ENCODE data around the gene SOS2.

Gene SOS2

DNA sequence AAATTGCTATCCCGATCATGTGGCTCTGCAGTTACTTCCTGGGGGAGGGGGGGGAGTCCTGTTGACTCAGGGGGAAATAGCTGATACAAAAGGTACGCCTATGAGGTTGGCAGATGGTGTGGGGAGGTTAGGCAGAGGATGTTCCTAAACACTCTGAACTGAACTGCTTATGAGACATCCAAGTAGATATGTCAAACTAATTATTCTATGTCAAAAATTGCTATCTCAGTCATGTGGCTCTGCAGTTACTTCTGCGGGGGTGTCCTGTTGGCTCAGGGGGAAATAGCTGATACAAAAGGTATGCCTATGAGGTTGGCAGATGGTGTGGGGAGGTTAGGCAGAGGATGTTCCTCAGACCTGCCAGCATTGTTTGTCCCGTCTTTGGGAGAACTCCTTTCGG, 109.9 kb downstream of the SOS2 start:
- TF ChIP-seq, protein P1, sequence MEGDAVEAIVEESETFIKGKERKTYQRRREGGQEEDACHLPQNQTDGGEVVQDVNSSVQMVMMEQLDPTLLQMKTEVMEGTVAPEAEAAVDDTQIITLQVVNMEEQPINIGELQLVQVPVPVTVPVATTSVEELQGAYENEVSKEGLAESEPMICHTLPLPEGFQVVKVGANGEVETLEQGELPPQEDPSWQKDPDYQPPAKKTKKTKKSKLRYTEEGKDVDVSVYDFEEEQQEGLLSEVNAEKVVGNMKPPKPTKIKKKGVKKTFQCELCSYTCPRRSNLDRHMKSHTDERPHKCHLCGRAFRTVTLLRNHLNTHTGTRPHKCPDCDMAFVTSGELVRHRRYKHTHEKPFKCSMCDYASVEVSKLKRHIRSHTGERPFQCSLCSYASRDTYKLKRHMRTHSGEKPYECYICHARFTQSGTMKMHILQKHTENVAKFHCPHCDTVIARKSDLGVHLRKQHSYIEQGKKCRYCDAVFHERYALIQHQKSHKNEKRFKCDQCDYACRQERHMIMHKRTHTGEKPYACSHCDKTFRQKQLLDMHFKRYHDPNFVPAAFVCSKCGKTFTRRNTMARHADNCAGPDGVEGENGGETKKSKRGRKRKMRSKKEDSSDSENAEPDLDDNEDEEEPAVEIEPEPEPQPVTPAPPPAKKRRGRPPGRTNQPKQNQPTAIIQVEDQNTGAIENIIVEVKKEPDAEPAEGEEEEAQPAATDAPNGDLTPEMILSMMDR (IDR thresholded peaks at IDR 0.05; ENCODE audit: low read depth, low read length) = no peak

DNA sequence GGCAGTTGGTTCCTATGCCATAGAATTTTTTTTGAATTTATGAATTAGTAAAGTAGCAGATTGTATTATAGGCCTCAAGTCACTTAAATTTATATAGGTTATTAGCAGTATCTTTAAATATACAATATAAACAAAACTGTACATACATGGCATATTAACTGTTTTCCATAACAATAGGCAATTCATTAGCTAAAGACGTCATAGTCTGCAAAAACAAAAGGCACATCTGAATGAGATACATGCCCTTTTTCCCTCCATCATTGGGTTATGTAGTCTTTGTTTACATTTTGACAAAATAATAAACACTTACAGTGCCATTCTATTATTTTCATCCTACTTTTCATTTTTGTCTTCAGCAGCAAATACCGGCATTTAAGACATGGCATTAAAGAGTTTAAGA, 113.9 kb downstream of the SOS2 start:
- H3K4me1 ChIP-seq = peaks cover 5% of the 10 kb centered on the region
- no peak for DNase-seq
- TF ChIP-seq, protein P1 (IDR thresholded peaks at IDR 0.05; ENCODE audit: low read depth, low read length) = no peak
- no peak overlapping the region for H3K4me3 ChIP-seq (ENCODE audit: low read depth, low read length)
- H3K36me3 ChIP-seq = peaks cover 25% of the 10 kb centered on the region
- no peaks in the 10 kb centered on the region for H3K27me3 ChIP-seq
- no peaks in the 10 kb centered on the region for H3K9me3 ChIP-seq

More for the DNA sequence above, 109.9 kb downstream of the SOS2 start:
- no peaks in the 10 kb centered on the region for H3K27me3 ChIP-seq
- no peak for DNase-seq
- H3K4me3 ChIP-seq (ENCODE audit: low read depth, low read length) = no peak overlapping the region
- H3K9me3 ChIP-seq = no peaks in the 10 kb centered on the region
- H3K36me3 ChIP-seq = no peaks in the 10 kb centered on the region
- peaks cover 5% of the 10 kb centered on the region for H3K4me1 ChIP-seq

DNA sequence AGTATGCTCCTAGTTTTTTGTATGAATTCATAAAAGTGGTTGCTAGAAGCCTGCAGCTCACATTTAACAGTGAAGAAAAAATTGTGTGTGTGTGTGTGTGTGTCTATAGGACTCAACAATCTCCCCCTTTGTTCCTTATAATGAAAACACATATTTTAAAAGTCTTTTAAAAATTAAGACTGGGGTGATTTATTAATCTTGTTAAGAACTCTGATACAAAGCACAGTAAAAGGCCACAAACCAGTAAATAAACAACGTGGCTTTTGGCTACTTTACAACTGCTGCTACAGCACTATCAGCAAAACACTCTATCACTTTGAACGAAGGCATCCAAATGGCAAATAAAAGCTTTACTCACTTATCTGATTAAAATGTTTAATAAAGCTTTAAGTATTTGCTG, 114.4 kb downstream of the SOS2 start:
- no peak for DNase-seq
- Histone ChIP-seq H3K36me3 (peaks cover 28% of the 10 kb centered on the region), H3K4me1 (peaks cover 5% of the 10 kb centered on the region), H3K27me3 (no peaks in the 10 kb centered on the region), H3K4me3 (ENCODE audit: low read depth, low read length) (peak overlapping the region; percentile 86), H3K9me3 (no peaks in the 10 kb centered on the region)
- TF ChIP-seq, protein P1 (IDR thresholded peaks at IDR 0.05; ENCODE audit: low read depth, low read length) = no peak

DNA sequence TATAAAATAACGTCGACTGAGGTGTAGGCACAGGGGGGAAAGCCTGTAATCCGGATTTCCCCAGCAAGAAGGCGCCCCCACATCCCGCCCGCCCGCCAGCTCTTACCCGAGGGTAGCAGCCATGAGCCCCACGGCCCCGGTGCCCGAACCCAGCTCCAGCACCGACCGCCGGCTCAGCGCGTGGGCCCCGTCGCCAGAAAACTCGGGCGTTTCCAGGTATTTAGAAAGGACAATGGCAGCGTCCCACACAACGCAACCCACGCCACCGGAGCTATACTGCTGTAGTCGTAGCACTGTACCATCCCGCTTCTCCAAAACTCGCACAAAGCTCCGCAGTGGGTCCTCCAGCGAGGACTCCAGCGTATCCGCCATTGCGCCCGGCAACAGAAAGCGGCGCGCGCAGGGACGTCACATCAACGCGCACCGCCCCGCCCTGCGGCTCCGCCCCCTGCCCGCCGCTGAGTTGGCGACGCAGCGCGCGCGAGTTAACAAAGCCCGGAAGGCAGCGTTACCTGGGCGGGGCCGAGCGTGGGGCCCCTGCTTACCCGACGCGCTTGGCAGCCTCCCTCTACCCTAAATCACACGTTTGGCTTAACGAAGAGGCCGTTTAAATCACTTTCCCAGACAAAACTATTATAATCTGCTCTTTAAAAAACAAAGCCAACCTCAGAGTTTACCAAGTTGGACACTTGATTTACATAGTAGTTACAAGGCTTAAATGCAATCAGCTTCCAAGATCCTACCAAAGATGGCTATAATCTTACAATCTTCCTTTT, 115.0 kb downstream of the SOS2 start, which contains the start of gene VCPKMT:
TSS of gene VCPKMT (minus strand) at position 392 of the 776 bp plus-strand sequence. CDS start at position 372, 20 bp downstream.
- Histone ChIP-seq H3K27me3 (no peaks in the 10 kb centered on the region), H3K36me3 (peaks cover 34% of the 10 kb centered on the region), H3K4me1 (peaks cover 5% of the 10 kb centered on the region), H3K9me3 (no peaks in the 10 kb centered on the region), H3K4me3 (ENCODE audit: low read depth, low read length) (peak within 1 kb of the TSS; percentile 86)
- TF ChIP-seq, protein P1 (IDR thresholded peaks at IDR 0.05; ENCODE audit: low read depth, low read length) = no peak
- DNase-seq = peak; percentile 97

DNA sequence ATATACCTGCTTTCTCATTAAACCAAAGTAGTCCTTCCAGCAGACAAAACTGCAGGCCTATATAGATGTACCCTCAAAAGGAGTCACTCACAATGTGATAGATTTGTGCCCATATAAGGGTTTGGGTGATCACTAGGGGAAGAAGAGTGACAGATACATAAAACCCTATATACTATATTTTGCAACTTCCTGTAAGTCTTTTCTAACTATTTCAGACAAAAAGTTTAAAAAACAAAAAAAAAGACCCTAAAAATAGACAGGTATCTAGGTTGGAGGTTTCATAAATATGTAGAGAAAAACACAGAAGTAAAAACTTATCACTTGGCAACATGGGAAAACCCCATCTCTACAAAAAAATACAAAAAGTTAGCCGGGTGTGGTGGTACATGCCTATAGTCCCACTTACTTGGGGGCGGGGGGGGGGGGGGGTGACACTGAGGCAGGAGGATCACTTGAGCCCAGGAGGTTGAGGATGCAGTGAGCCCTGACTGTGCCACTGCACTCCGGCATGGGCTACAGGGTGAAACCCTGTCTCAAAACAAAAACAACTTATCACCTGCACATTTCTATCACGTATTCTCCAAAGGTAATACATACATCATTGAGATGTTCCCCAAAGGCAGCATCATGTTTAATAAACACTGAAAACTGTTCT, 117.9 kb downstream of the SOS2 start:
- Histone ChIP-seq H3K9me3 (no peaks in the 10 kb centered on the region), H3K27me3 (no peaks in the 10 kb centered on the region), H3K4me1 (peaks cover 5% of the 10 kb centered on the region), H3K4me3 (ENCODE audit: low read depth, low read length) (no peak overlapping the region), H3K36me3 (peaks cover 57% of the 10 kb centered on the region)
- DNase-seq = no peak
- TF ChIP-seq, protein P1 (IDR thresholded peaks at IDR 0.05; ENCODE audit: low read depth, low read length) = no peak

Measured in BE2C (cell line).